Cortex of kidney (tissue), 1 donor: ENCODE data around the gene KCNIP4.
"Not testable (repeated sequence)": the region's sequence is repeated elsewhere in the genome, so short reads cannot be mapped to it uniquely, and the experiment has no call there.

Experiments
- DNase-seq: peaks from one replicate; lab custom pipeline; 2025; lab: John Stamatoyannopoulos, UW

The KCNIP4 gene

DNA sequence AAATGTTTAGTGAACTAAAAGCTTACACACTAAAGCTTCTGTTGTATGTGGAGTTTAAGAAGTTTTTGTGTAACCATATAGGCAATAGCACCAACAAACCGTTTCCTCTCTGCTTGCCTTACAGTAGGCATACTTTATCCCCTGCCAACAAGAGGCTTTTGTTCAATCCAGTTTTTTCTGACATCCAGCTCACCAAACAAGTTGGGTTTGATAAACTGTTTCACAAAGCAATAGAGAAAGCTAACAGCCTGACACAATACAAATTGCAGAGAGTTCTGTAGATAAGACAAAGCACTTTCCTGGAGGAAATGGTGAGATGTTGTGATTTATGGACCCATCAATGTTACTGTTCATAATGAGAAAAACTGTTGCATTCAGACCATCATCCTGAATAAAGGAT, 1194.5 kb downstream of the KCNIP4 start:
- no peak for DNase-seq

DNA sequence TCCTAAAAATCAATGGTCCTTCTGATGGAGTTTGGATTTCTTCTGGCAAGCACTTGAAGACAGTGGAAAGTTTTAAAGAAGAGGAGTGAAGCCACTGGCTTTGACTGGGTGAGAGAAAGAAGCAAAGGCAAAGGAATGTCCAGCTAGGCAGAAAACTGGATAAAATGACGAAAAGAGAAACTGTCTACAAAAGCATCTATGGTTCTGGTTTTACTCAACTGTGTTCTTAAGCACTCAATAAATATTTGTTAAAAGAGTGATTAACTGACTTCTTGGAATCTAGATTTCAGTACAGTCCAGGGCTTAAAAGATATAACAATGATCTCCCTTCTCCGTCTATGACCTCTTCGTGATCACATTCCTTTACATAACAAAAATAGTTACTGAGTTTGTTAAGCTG, 1195.9 kb downstream of the KCNIP4 start:
- DNase-seq, result no peak

DNA sequence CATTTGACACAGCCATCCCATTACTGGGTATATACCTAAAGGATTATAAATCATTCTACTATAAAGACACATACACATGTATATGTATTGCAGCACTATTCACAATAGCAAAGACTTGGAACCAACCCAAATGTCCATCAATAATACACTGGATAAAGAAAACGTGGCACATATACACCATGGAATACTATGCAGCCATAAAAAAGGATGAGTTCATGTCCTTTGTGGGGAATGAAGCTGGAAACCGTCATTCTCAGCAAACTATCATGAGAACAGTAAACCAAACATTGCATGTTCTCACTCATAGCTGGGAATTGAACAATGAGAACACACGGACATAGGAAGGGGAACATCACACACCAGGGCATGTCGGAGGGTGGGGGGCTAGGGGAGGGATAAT, 1202.6 kb downstream of the KCNIP4 start:
- not testable (repeated sequence) for DNase-seq

- no peak for DNase-seq
Measured at GRCh38 chr4:20735931-20736330, 1212.6 kb downstream of the KCNIP4 start.

- no peak for DNase-seq
Measured at GRCh38 chr4:20724915-20725314, 1223.7 kb downstream of the KCNIP4 start.

GRCh38 chr4:20723463-20723862, 1225.1 kb downstream of the KCNIP4 start:
- no peak for DNase-seq

- no peak for DNase-seq
Measured at GRCh38 chr4:20723019-20723418, 1225.6 kb downstream of the KCNIP4 start.

- no peak for DNase-seq
Measured at GRCh38 chr4:20711335-20711734, 1237.2 kb downstream of the KCNIP4 start.

DNA sequence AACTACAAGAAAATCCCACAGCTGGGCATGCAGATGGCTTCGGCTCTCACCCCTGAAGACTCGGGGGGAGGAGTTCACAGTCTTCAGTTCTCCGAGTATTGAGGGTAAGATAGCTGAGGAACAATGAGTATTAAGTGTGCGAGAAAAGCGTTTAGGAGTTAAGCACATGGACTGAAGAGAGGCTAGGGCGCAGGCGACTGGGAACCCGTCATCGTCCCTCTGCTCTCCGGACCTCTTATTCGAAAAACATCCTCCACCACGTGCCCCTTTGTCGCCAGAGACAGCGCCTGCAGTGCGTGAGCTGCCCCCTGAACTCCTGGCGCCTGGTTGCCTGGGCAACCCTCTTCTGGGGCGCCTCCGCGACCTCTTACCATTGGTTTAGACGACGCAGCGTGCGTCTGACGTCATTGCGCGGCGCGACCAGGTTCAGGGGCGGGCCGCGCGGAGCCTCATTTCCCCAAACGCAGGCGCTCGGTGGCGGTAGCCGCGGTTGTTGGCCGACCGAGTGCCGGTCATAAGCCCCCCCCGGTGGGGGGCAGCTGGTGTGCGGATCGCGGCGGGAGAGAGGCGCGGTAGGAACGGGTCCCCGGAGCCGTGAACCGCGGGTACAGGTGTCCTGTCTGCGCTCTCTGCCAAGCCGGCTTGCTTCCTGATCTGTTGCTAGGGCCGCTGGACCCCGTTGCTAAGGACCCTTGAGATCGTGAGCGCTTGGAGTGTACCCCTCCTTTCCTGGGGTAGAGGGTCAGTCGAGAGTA, 1248.4 kb downstream of the KCNIP4 start, which contains the start of gene PACRGL:
Gene PACRGL, plus strand, starts transcription at position 452 of the 755 bp plus-strand sequence. CDS start 4,024 bp downstream, outside the sequence.
- peak; percentile 38 for DNase-seq

GRCh38 chr4:20698820-20699219, 1249.8 kb downstream of the KCNIP4 start:
- no peak for DNase-seq

DNA sequence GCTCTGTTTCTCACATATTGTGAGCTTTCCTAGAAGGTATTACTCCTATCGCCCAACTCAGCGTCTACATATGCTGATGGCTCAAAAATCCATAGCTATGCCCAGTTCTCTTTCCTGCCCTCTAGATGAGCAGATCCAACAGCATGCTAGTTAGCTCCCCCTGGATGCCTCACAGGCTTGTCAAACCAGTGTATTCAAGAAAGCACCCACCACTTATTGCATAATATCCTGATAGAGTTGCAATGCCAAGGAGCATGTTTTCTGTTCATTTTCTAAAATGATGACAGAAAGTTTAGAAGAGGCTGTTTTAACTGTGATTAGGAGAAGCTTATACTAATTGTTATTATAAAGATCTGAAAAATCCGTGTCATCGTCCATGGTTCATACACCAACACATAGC, 1250.2 kb downstream of the KCNIP4 start:
- DNase-seq, result no peak

- DNase-seq, result no peak
Measured at GRCh38 chr4:20696815-20697214, 1251.8 kb downstream of the KCNIP4 start.

GRCh38 chr4:20687864-20688263, 1260.7 kb downstream of the KCNIP4 start:
- no peak for DNase-seq

- no peak for DNase-seq
Measured at GRCh38 chr4:20684852-20685763, 1263.5 kb downstream of the KCNIP4 start.

DNA sequence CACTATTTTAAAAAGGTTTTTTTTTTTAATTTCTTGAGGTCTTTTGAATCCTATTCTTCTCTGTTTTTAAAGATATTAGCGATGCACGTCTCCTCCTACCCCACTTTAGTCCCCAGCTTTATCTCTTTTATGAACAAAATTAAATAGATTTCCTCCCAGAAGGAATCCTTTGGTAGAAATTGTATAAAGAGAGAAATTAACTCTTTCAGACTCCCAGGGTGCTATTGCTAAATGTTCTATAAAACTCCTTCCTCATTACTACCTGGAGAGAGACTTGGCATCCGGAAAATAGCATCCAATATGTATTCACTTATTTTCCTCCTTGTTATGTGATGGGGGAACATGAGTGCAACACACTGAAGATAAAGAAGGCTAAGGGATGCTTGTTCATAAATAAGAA, 1264.8 kb downstream of the KCNIP4 start:
- no peak for DNase-seq

DNA sequence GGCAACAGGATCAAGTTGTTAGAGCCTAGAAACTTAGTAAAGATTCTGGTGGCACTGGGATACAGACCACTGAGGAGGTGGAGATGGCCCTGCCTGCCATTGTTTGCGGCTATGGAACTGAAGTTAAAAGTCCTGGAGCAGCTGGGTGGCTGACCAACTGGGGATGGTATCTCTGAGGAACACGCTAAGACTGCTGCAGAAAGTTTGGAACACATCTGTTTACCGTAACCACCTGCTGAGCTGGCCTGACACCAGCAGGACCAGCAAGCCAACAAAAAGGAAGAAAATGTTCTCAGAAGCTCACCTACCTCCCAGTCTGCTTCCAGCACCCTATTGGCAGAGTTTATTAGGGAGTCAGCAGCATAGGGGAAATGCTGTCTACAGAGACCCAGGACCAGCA, 1265.7 kb downstream of the KCNIP4 start:
- no peak for DNase-seq

- DNase-seq, result no peak
Measured at GRCh38 chr4:20681271-20681670, 1267.3 kb downstream of the KCNIP4 start.

DNA sequence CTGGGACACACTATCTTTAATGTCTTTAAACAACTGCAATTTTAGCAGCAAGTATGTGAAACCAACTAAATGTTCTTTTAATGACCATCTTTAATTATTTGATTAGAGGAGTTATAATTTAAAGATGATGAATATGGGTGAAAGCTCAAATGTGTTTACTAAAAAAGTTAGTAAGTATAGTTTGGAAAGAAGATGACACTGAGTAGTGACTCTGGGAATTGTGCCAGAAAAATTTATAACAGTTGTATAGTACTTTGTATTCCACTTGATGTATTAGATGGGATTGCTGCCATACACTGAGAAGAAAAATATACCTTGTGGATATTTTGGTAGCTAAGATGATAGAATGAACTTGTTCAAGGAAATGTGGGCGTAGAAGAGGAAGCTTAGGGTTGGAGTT, 1267.8 kb downstream of the KCNIP4 start:
- DNase-seq, result no peak

- DNase-seq, result no peak
Measured at GRCh38 chr4:20679951-20680350, 1268.6 kb downstream of the KCNIP4 start.
